SU-DHL-6 (cell line): ENCODE data around the gene ANAPC10.

Experiments
- CTCF ChIP-seq: fragments of 200-600 bp; sonication (generic); IDR thresholded peaks from one replicate; pipeline ENCODE4 v1.5.1; 2017; ENCODE audit warnings: antibody characterized with exemption, mild to moderate bottlenecking, low read length, moderate library complexity; ENCODE audit not compliant: insufficient read depth, poor library complexity, severe bottlenecking
- EZH2phosphoT487 ChIP-seq: fragments of 200-600 bp; sonication (generic), shearing (Covaris generic); conservative IDR thresholded peaks from 2 replicates; pipeline ENCODE4 v1.6.1; 2018; ENCODE audit warnings: mild to moderate bottlenecking, antibody characterized with exemption, low read length, moderate library complexity, mixed read lengths

- TF ChIP-seq EZH2phosphoT487: no peak
- no peak for TF ChIP-seq CTCF
Measured at GRCh38 chr4:145075742-145076468, 22.1 kb downstream of the ANAPC10 start.
